SK-N-MC (cell line): ENCODE results near the gene MTUS2.

Experiments
- DNase-seq: peaks from one replicate; pipeline ENCODE4 v3.0.0-alpha.2; 2011; ENCODE audit warnings: low read depth, low spot score
- H3K27ac ChIP-seq: fragments of 200-600 bp; sonication (generic); 2 replicates; pipeline ENCODE4 v1.5.1; 2016; ENCODE audit warnings: mixed run types
- H3K36me3 ChIP-seq: fragments of 200-600 bp; sonication (generic); 2 replicates; pipeline ENCODE4 v1.6.1; 2017; ENCODE audit warnings: antibody characterized with exemption, low read length, mixed read lengths; ENCODE audit not compliant: insufficient read depth
- H3K4me3 ChIP-seq: fragments of 200-600 bp; sonication (generic); 2 replicates; pipeline ENCODE4 v1.5.1; 2016
- H3K9ac ChIP-seq: fragments of 200-600 bp; sonication (generic); 2 replicates; pipeline ENCODE4 v1.8.0; 2017; ENCODE audit warnings: mixed run types, mixed read lengths; ENCODE audit not compliant: insufficient read length
- H3K9me3 ChIP-seq: fragments of 200-600 bp; sonication (generic); 2 replicates; pipeline ENCODE4 v1.6.1; 2017; ENCODE audit warnings: low read depth, mild to moderate bottlenecking, antibody characterized with exemption, low read length, moderate library complexity, mixed read lengths
- EZH2 ChIP-seq: fragments of 200-600 bp; sonication (generic); IDR thresholded peaks from one replicate; pipeline ENCODE4 v1.6.1; 2017; ENCODE audit warnings: antibody characterized with exemption
- FOXP2 ChIP-seq: optimal IDR thresholded peaks from 2 replicates; pipeline ENCODE3; 2011; ENCODE audit warnings: mild to moderate bottlenecking, moderate library complexity; ENCODE audit not compliant: insufficient read depth; ENCODE audit errors: extremely low read length, control extremely low read depth
- POLR2AphosphoS5 ChIP-seq: IDR thresholded peaks from 2 replicates; pipeline ENCODE4 v1.6.1; 2012; ENCODE audit warnings: mild to moderate bottlenecking, low read depth, low read length, borderline replicate concordance

MTUS2 gene

DNA sequence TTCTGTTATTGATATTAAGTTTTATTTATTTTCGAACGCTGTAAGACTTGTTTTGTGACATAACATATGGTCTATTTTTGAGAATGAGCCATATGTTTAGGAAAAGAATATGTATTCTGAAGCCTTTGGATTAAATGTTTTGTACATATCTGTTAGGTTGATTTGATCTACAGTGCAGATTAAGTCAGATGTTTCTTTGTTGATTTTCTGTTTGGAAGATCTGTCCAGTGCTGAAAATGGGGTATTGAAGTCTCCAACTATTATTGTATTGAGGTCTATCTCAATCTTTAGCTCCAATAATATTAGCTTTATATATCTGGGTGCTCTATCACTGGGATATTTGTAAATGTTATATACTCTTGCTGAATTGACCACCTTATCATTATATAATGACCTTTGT, 97.9 kb downstream of the MTUS2 start:
- no peak for DNase-seq
- Histone ChIP-seq H3K27ac (no peak overlapping the region), H3K4me3 (no peak overlapping the region), H3K9ac (no peak overlapping the region), H3K9me3 (no peaks in the 10 kb centered on the region), H3K36me3 (no peaks in the 10 kb centered on the region)
- no peak for TF ChIP-seq EZH2
- no peak for TF ChIP-seq POLR2AphosphoS5
- no peak for TF ChIP-seq FOXP2

DNA sequence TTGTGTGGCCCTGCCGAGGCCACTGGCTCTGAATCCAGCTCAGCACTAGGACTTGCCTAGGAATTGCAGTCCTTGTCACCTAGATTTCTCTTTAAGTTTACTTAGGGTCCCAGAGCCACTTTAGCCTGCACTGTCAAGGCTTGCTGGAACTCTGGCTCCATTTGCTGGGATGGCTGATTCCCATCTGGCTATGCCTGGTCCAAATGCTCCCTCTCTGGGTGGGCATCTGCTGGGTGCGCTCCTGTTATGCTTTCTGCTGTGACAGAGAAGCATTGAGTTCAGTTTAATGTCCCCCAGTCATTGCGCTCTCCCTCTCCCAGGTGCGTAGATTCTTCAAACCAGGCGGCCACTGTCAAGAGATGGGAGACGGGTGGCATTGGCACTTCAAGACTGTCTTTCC, 102.2 kb downstream of the MTUS2 start:
- no peak for TF ChIP-seq POLR2AphosphoS5
- TF ChIP-seq EZH2: no peak
- no peak for TF ChIP-seq FOXP2

DNA sequence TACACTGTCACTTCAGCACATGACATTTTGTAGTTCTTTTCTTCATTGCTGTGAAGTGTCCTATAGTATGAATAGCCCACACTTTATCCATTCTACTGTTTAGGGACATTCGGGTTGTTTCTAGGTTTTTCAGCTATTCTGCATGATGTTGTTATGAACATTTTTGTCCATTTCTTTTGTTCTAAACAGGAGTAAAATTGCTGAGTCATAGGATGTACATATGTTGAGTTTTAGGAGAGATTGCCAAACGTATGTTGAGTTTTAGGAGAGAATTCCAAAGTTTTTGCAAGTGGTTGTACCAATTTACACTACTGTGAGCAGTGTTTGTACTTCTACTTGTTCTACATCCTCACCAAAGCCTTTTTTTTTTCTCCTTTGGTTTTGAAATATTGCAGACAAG, 115.0 kb downstream of the MTUS2 start:
- no peak for DNase-seq
- TF ChIP-seq FOXP2 (no peak), POLR2AphosphoS5 (no peak), EZH2 (no peak)
- Histone ChIP-seq H3K36me3 (no peaks in the 10 kb centered on the region), H3K27ac (no peak overlapping the region), H3K9me3 (no peaks in the 10 kb centered on the region), H3K4me3 (no peak overlapping the region), H3K9ac (no peak overlapping the region)

More for the DNA sequence above, 102.2 kb downstream of the MTUS2 start:
- Histone ChIP-seq H3K36me3 (no peaks in the 10 kb centered on the region), H3K4me3 (no peak overlapping the region), H3K27ac (no peak overlapping the region), H3K9me3 (no peaks in the 10 kb centered on the region), H3K9ac (no peak overlapping the region)
- DNase-seq: no peak

DNA sequence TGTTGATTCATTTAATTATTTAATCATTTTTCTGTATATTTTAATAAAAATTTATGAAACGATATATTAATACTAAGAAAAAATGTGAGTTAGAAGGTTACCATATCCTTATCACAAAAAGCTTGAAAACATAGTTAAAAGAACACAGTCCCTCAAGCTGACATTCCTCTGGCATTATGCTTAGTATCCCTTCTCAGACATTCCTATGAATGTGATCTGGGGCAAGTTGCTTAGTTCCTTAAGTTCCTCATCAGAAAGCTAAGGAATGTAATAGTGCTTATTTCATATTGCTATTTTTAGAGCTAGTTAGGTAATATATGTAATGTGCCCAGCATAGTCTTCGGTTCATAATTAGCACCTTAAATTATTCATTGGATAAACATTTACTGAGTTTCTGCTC, 122.8 kb downstream of the MTUS2 start:
- Histone ChIP-seq H3K36me3 (no peaks in the 10 kb centered on the region), H3K27ac (no peak overlapping the region), H3K4me3 (no peak overlapping the region), H3K9me3 (no peaks in the 10 kb centered on the region), H3K9ac (no peak overlapping the region)
- TF ChIP-seq EZH2 (no peak), FOXP2 (no peak), POLR2AphosphoS5 (no peak)
- no peak for DNase-seq

DNA sequence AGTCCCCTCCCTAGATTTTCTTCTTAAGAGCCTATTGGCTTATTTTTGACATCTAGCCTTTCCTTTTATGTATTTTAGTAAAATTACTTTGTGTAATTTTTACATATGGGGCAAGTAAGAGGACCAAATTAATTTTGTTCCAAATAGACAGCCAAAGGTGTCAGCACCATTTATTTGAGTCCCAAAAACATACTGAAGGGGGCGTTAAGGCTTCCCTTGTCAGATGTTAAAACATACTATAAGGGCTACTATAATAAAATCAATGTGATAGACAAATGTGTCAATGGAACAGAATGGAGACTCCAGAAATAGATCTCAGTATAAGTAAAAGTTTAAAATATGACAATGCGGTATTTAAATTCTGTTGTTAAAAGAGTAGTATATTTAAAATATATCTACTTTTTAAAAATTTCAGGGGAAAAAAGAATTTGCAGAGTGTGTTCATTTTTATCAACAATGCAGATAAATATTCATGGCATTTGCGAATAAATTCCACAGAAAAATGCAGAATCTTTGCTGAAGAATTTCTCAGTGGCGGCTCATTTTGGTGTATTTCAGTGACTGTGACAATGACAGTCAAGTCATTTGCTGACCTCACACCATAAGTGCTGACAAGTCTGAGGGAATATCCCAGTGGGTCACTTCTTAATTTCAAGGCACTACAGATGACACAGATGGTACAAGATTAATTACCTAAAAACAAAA, 133.7 kb downstream of the MTUS2 start:
- no peaks in the 10 kb centered on the region for H3K36me3 ChIP-seq
- DNase-seq: no peak

DNA sequence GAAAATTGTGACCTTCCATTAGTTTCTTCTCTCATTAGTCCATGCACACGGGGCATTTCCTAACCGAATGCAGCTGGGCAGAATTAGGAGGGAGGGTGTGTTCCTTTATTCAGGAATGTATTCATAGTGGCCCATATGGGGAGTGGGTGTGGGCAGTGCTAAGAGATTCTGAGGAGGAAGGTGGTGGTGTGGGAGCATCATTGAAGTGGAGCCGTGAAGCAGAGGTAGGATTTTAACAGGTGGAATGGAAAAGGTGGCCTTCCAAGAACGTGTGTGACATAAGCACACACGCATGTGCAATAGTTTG, 134.2 kb downstream of the MTUS2 start:
- no peak overlapping the region for H3K9ac ChIP-seq
- TF ChIP-seq EZH2: no peak
- no peak for TF ChIP-seq FOXP2
- TF ChIP-seq POLR2AphosphoS5: no peak
- no peaks in the 10 kb centered on the region for H3K9me3 ChIP-seq
- no peak overlapping the region for H3K27ac ChIP-seq
- DNase-seq: no peak
- H3K36me3 ChIP-seq: no peaks in the 10 kb centered on the region
- no peak overlapping the region for H3K4me3 ChIP-seq

More for the DNA sequence above, 133.7 kb downstream of the MTUS2 start:
- Histone ChIP-seq H3K9me3 (no peaks in the 10 kb centered on the region), H3K27ac (no peak overlapping the region), H3K4me3 (no peak overlapping the region), H3K9ac (no peak overlapping the region)
- TF ChIP-seq EZH2: no peak
- no peak for TF ChIP-seq FOXP2
- no peak for TF ChIP-seq POLR2AphosphoS5

DNA sequence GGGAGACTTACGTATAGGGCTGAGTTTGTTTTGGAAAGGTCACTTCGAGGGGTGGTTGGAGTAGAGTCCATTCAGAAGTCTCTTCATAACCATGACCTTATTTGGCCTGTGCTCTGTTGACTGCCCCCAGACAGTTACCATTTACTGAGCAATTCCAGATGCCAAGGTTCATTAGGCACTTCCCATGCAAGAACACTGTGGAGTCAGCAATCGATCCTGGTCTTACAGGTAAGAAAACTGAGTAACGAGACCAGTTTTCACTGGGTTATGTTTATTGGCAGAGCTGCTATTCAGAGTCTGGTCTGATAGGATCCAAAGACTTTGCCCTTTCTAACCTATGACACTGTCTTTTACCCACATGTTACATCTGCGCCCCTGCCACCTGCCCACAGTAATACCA, 134.7 kb downstream of the MTUS2 start:
- Histone ChIP-seq H3K27ac (no peak overlapping the region), H3K9me3 (no peaks in the 10 kb centered on the region), H3K4me3 (no peak overlapping the region), H3K9ac (no peak overlapping the region), H3K36me3 (no peaks in the 10 kb centered on the region)
- TF ChIP-seq POLR2AphosphoS5: no peak
- TF ChIP-seq FOXP2: no peak
- no peak for TF ChIP-seq EZH2
- no peak for DNase-seq

DNA sequence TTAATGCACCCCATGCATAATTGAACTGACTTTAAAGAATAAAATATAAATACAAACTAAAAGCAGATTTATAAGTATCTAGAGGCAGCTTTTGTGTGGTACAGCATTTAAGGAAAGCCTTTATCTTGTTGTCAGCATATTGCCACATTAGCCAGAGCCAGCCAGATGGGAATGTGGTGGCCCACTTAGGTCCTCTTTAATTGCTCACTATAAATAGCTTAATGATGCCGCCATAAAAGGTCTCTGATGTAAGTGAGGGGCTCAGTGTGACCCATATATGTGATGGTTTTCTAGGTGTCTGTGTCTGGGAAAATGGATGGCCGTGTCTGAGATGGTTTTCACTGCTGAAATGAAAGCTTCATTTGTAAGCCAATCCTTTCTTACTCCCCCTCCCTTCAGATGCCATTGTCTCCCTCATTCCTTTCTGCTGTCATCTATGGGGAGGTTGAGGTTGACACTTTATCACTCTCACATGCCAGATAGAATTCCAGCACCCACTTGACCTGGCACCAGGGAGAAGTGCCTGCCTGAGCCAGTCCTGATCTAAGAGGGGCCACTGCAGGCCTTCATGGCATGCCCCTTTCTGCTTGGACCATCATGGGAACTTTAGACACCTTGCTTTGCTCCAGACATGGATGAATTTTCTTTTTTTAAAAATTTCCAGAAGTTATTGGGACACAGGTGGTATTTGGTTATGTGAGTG, 135.3 kb downstream of the MTUS2 start:
- no peaks in the 10 kb centered on the region for H3K9me3 ChIP-seq
- TF ChIP-seq POLR2AphosphoS5: no peak
- TF ChIP-seq FOXP2: no peak
- TF ChIP-seq EZH2: no peak
- no peak for DNase-seq
- H3K36me3 ChIP-seq: no peaks in the 10 kb centered on the region
- no peak overlapping the region for H3K27ac ChIP-seq
- H3K4me3 ChIP-seq: no peak overlapping the region
- no peak overlapping the region for H3K9ac ChIP-seq
